Mucosa of descending colon (tissue), 3 donors: ENCODE data around the gene HIGD2B. TPM values are rescaled to one million over a fixed set of nuclear protein-coding genes. Genes with fewer than 3 reads are reported as not detected.
"Not testable (repeated sequence)": the region's sequence is repeated elsewhere in the genome, so short reads cannot be mapped to it uniquely, and the experiment has no call there.

Experiments used
- ATAC-seq: fragments of 200-7000 bp; cut with Tn5 transposase; one replicate; pipeline ENCODE4 v1.9.1; 2020; ENCODE audit warnings: mild to moderate bottlenecking, moderate library complexity
- DNase-seq, 3 donors: peaks; one replicate each; pipeline ENCODE4 v3.0.0-alpha.2; 2020
- H3K36me3 ChIP-seq: fragments of 200-600 bp; one replicate; pipeline ENCODE4 v1.8.0; 2021; ENCODE audit warnings: low read depth, mild to moderate bottlenecking
- H3K4me1 ChIP-seq: fragments of 200-600 bp; one replicate; pipeline ENCODE4 v1.8.0; 2021; ENCODE audit warnings: low read depth, mild to moderate bottlenecking
- H3K4me3 ChIP-seq: fragments of 200-600 bp; one replicate; pipeline ENCODE4 v1.8.0; 2021; ENCODE audit warnings: mild to moderate bottlenecking
- H3K9me3 ChIP-seq: fragments of 200-600 bp; one replicate; pipeline ENCODE4 v1.8.0; 2021; ENCODE audit warnings: mild to moderate bottlenecking
- intact Hi-C, 2 donors: fragments of 100-400 bp; cut with DNase I in 1 of 2; cut with micrococcal nuclease in 1 of 2; formaldehyde crosslinking; loops; one replicate each; pipeline versions ENCODE4 v1.11.0 to v1.11.1; 2022; cut with DNase I, micrococcal nuclease
- total RNA-seq, 3 donors: library from RNA; stranded (reverse); fragmentation: NEBNext Ultra II Directional in 2 of 3; extraction: Animal tissue kit (Norgen Biotek cat#: 25700) in 2 of 3; gene quantifications; one replicate each; pipeline versions ENCODE4 v1.2.1 to v1.2.4, GENCODE V29; 2021 to 2023
- TF ChIP-seq, protein P1 (sequence below): fragments of 200-600 bp; IDR thresholded peaks from one replicate; pipeline ENCODE4 v1.8.0; 2022; ENCODE audit warnings: antibody characterized with exemption, mild to moderate bottlenecking
- donor health status: DM: no; HTN: no; CAD: no; lungs with moderate emphysema.
- donor health status: DM: no; HTN: no; CAD: no.
- donor health status: DM: no; HTN: yes; CAD: no.

The HIGD2B gene
- total RNA-seq, 3 donors from 2014 or later, result not detected

DNA sequence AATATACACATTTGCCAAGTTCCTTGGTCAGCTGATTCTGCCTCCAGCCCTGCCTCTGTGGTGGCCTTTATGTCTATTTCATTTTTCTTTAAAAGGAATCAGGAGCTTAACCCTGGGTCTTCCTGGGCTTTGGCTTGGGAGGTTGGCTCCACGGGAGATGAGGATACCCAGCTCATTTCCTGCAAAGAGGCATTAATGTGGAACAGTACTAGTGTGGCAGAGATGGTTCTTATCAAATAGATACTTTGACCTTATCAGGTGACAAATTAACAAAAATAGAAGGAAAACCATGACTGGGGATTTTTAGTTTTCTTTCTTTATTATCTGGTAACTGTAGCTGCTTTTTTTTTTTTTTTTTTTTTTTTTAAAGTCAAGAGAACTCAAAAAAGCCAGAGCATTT, 42.8 kb upstream of the HIGD2B start:
- intact Hi-C loops, result no loop called here
- TF ChIP-seq, protein P1, sequence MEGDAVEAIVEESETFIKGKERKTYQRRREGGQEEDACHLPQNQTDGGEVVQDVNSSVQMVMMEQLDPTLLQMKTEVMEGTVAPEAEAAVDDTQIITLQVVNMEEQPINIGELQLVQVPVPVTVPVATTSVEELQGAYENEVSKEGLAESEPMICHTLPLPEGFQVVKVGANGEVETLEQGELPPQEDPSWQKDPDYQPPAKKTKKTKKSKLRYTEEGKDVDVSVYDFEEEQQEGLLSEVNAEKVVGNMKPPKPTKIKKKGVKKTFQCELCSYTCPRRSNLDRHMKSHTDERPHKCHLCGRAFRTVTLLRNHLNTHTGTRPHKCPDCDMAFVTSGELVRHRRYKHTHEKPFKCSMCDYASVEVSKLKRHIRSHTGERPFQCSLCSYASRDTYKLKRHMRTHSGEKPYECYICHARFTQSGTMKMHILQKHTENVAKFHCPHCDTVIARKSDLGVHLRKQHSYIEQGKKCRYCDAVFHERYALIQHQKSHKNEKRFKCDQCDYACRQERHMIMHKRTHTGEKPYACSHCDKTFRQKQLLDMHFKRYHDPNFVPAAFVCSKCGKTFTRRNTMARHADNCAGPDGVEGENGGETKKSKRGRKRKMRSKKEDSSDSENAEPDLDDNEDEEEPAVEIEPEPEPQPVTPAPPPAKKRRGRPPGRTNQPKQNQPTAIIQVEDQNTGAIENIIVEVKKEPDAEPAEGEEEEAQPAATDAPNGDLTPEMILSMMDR, result no peak
- no peak for ATAC-seq

DNA sequence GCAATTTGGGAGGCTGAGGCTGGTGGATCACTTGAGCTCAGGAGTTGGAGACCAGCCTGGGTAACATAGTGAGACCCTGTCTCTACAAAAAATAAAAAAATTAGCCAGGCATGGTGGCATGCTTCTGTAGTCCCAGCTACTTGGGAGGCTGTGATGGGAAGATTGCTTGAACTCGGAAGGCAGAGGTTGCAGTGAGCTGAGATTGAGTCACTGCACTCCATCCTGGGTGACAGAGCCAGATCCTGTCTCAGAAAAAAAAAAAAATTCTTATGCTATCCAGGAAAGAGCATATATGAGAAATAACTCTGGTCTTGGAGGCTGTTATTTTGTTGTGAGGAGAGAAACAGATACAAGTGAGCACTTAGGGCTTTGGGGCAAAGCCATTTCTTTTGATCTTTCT, 42.3 kb upstream of the HIGD2B start:
- H3K9me3 ChIP-seq, H3K4me1 ChIP-seq, intact Hi-C loops, H3K36me3 ChIP-seq, H3K4me3 ChIP-seq, DNase-seq, ATAC-seq: not testable (repeated sequence)

More for the DNA sequence above, 42.8 kb upstream of the HIGD2B start:
- Histone ChIP-seq H3K9me3 (no peaks in the 10 kb centered on the region), H3K4me3 (no peak overlapping the region), H3K4me1 (no peaks in the 10 kb centered on the region), H3K36me3 (no peaks in the 10 kb centered on the region)
- no peak for DNase-seq

DNA sequence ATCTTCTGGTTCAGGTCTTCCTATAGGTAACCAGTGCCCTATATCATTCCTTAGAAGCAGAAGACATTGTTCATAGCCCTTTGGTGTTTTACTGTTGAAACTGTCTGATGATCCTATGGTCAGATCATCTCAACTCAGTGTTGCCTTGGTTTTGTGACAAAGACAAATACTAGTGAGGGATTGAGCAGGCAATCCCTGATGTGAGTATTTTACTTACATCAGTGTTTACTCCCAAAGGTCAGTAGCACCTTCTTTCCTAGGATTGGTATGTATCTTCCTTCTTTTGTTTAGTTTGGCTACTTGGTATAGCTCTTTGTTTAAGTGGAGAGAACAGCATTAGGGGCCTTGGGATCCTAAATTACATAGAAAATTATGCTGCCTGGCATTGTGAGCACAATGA, 41.2 kb upstream of the HIGD2B start:
- Histone ChIP-seq H3K4me3 (no peak overlapping the region), H3K9me3 (no peaks in the 10 kb centered on the region), H3K36me3 (no peaks in the 10 kb centered on the region), H3K4me1 (no peaks in the 10 kb centered on the region)
- ATAC-seq (no peak), DNase-seq (no peak)
- TF ChIP-seq, protein P1, result no peak
- intact Hi-C loops, result no loop called here

DNA sequence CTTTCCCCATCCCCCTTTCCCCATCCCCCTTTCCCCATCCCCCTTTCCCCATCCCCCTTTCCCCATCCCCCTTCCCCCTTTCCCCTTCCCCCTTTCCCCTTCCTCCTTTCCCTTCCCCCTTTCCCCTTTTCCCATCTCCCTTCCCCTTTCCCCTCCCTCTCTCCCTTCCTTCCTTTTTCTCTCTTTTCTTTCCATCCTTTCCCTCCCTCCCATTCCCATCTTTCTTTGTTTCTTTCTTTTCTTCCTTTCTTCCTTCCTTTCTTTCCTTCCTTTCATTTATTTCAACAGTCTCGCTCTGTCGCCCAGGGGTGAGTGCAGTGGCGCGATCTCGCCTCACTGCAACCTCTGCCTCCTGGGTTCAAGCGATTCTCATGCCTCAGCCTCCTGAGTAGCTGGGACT, 39.9 kb upstream of the HIGD2B start:
- intact Hi-C loops, H3K9me3 ChIP-seq, ATAC-seq, DNase-seq, H3K4me1 ChIP-seq, H3K36me3 ChIP-seq, H3K4me3 ChIP-seq: not testable (repeated sequence)

DNA sequence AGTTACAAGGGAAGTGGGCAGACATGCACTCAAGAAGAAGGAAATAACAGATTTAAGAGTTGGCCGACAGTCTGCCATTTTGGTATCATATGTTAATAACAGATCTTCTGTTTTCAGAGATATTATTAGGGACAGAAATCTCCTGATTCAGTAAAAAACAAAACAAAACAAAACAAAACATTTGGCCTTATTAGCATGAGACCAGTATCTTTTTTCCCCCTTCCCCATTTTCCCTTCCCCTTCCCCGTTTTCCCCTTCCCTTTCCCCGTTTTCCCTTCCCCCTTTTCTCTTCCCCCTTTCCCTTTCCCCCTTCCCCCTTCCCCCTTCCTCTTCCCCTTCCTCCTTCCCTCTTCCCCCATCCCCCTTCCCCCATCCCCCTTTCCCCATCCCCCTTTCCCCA, 39.5 kb upstream of the HIGD2B start:
- H3K4me3 ChIP-seq, result no peak overlapping the region
- H3K4me1 ChIP-seq, result no peaks in the 10 kb centered on the region
- no peaks in the 10 kb centered on the region for H3K36me3 ChIP-seq
- H3K9me3 ChIP-seq, result no peaks in the 10 kb centered on the region
- DNase-seq (no peak), ATAC-seq (no peak)
- intact Hi-C loops, result no loop called here
- TF ChIP-seq, protein P1, result no peak

DNA sequence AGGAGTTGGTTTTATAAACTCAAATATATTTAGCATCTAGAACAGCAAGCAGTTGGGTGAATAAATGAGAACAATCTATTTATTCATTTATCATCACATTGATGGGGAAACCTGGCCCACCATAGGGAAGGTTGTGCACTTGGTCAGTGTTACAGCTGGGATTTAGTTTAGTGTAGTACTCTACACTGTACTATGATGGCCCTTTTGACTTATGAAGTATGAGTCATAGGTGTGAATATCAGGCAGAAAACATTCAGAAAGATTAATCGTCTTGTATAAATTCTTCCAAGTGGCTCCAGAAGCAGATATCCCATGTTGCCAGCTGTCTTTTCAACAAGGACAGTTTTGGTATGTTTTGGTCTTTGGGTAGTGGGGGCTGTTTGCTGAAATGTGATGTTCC, 38.0 kb upstream of the HIGD2B start:
- TF ChIP-seq, protein P1, result no peak
- H3K4me1 ChIP-seq, result no peaks in the 10 kb centered on the region
- H3K36me3 ChIP-seq, result no peaks in the 10 kb centered on the region
- H3K4me3 ChIP-seq, result no peak overlapping the region
- H3K9me3 ChIP-seq, result no peaks in the 10 kb centered on the region
- ATAC-seq (no peak), DNase-seq (no peak)
- intact Hi-C loops, result no loop called here

DNA sequence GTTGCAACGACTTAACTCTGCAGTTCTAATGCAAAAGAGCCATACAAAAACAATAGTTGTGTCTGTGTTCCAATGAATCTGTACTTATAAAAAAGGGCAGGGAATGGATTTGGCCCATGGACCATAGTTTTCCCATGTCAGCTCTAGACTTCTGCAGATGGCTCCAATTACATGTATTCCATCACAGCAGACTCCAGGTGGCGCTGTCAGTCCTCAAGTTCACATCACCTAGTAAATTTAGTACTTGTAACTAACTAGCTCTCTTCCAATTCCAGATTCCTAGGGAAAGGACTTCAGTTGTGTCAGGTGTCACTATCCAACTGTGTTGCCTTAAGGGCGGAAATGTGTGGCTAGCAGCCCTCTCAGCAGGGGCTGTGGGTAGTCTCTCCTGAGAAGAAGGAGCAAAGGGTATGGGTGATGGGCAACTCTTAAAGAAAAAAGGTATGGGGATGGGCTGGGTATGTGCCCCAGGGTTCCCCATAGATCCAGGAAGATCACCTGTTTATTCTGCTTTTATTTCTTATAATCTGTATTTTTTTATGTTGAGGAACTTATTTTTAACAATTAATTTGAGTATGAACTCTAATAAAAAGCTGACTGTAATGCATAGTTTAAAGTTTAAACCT, 36.2 kb upstream of the HIGD2B start:
- intact Hi-C loops, result no loop called here
- TF ChIP-seq, protein P1, result peak; percentile 59
- Histone ChIP-seq H3K9me3 (no peaks in the 10 kb centered on the region), H3K4me1 (no peaks in the 10 kb centered on the region), H3K4me3 (no peak overlapping the region), H3K36me3 (no peaks in the 10 kb centered on the region)
- ATAC-seq (peak; percentile 80), DNase-seq (peak in 2 of 3 donors; percentile 70 to 82)

DNA sequence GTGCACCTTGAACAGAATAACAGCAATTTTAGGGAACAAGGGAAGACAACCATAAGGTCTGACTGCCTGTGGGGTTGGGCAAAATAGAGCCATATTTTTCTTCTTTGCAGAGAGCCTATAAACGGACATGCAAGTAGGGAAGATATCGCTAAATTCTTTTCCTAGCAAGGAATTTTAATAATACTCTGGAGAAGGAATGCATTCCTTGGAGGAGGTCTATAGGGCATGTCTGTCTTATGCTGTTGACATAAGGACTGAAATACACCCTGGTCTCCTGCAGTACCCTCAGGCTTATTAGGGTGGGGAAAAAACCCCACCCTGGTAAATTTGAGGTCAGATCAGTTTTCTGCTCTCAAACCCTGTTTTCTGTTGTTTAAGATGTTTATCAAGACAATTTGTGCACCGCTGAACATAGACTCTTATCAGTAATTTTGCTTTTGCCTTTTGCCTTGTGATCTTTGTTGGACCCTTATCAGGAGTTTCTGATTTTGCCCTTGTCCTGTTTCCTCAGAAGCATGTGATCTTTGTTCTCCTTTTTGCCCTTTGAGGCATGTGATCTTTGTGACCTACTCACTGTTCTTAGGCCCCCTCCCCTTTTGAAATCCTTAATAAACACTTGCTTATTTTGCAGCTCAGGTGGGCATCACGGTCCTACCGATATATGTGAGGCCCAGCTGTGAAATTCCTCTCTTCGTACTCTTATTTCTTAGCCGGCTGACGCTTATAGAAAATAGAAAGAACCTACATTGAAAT, 22.7 kb upstream of the HIGD2B start:
- DNase-seq, H3K36me3 ChIP-seq, intact Hi-C loops: not testable (repeated sequence)

More for the DNA sequence above, 22.7 kb upstream of the HIGD2B start:
- H3K4me3 ChIP-seq, ATAC-seq, H3K9me3 ChIP-seq, H3K4me1 ChIP-seq: not testable (repeated sequence)
